NB4 (cell line): ENCODE results near the gene STAB1.

ENCODE experiments used
- CTCF ChIP-seq: IDR thresholded peaks from one replicate; pipeline ENCODE4 v1.5.1; 2012; ENCODE audit warnings: low read depth, low read length
- POLR2A ChIP-seq: IDR thresholded peaks from 2 replicates; pipeline ENCODE4 v1.6.1; 2011; ENCODE audit warnings: mild to moderate bottlenecking; ENCODE audit not compliant: insufficient read length; ENCODE audit errors: extremely low read depth

- TF ChIP-seq CTCF (no peak), POLR2A (peak; percentile 89)
Measured at GRCh38 chr3:52455283-52456168, 39.6 kb upstream of the STAB1 start, which contains the start of gene NISCH.
